BJ (cell line): ENCODE results near the gene AMACR. TPM values are rescaled to one million over a fixed set of nuclear protein-coding genes. Genes with fewer than 3 reads are reported as not detected.

Source experiments
- CTCF ChIA-PET: fragments of 350-600 bp; formaldehyde crosslinking; extraction: SDS; loops from one replicate; lab custom pipeline; 2021; ENCODE audit warnings: antibody characterized with exemption, inconsistent platforms; lab: Yijun Ruan, JAX
- POLR2A ChIA-PET: fragments of 300-600 bp; sonication (Branson Sonifier 250); formaldehyde crosslinking; extraction: SDS; loops from one replicate; lab custom pipeline; 2021; ENCODE audit warnings: antibody characterized with exemption; lab: Charles Lee
- DNase-seq: peaks from one replicate; pipeline ENCODE4 v3.0.0-alpha.2; 2011; ENCODE audit warnings: low read depth
- H3K27me3 ChIP-seq: 2 replicates; pipeline ENCODE4 v1.6.0; 2011; ENCODE audit warnings: low read length; ENCODE audit not compliant: control insufficient read depth, insufficient read depth
- H3K36me3 ChIP-seq: 2 replicates; pipeline ENCODE4 v1.5.1; 2011; ENCODE audit warnings: low read length; ENCODE audit not compliant: control insufficient read depth, insufficient read depth
- H3K4me3 ChIP-seq: 2 replicates; pipeline ENCODE4 v1.5.1; 2011; ENCODE audit warnings: low read depth, mild to moderate bottlenecking, control low read depth, low read length
- CTCF ChIP-seq: IDR thresholded peaks from 2 replicates; pipeline ENCODE4 v1.5.1; 2011; ENCODE audit warnings: low read depth, mild to moderate bottlenecking, control low read depth, inconsistent platforms, low read length, moderate library complexity; ENCODE audit not compliant: insufficient read depth
- polyA plus RNA-seq: library from polyadenylated mRNA; depleted of rRNA; stranded (reverse); fragments of >200 nt; gene quantifications from 2 replicates; pipeline ENCODE4 v1.2.3, GENCODE V29; 2011

The AMACR gene
- polyA plus RNA-seq, 1 experiment = 7.1 TPM

GRCh38 chr5:33973271-33973670 is 34.6 kb downstream of the AMACR start:
- CTCF ChIA-PET = no interaction called here

GRCh38 chr5:33969572-33970452 is 38.0 kb downstream of the AMACR start:
- CTCF ChIA-PET = interaction anchor here (0.7 to 6.6 kb wide), 36 partner anchors 8 to 546 kb away, joined by 3 to 83 read pairs (median 4); partner anchors contain the start of genes ADAMTS12, RXFP3 and TARS1
- no peaks in the 10 kb centered on the region for H3K36me3 ChIP-seq
- POLR2A ChIA-PET = interaction anchor here (1.0 kb wide), 1 partner anchor 529 kb away, joined by 4 read pairs; the partner anchor contains the start of gene TARS1
- peaks cover 4% of the 10 kb centered on the region; the same call in 1 of the 2 replicates for H3K27me3 ChIP-seq
- TF ChIP-seq CTCF = peak; percentile 84
- H3K4me3 ChIP-seq = no peak overlapping the region
- no peak for DNase-seq

More at GRCh38 chr5:33973271-33973670, 34.6 kb downstream of the AMACR start:
- Histone ChIP-seq H3K4me3 (no peak overlapping the region), H3K27me3 (peaks cover 4% of the 10 kb centered on the region), H3K36me3 (no peaks in the 10 kb centered on the region)
- POLR2A ChIA-PET = no interaction called here
- no peak for TF ChIP-seq CTCF
- no peak for DNase-seq

- ChIA-PET CTCF (interaction anchor here (0.6 to 6.6 kb wide), 15 partner anchors 7 to 539 kb away, joined by 3 to 83 read pairs (median 12); partner anchors contain the start of genes RXFP3 and TARS1), POLR2A (no interaction called here)
- no peak for DNase-seq
- Histone ChIP-seq H3K4me3 (no peak overlapping the region), H3K27me3 (peaks cover 2% of the 10 kb centered on the region; the same call in 1 of the 2 replicates), H3K36me3 (no peaks in the 10 kb centered on the region)
- TF ChIP-seq CTCF = no peak
Observed at GRCh38 chr5:33968211-33969005, 39.4 kb downstream of the AMACR start.

- Histone ChIP-seq H3K4me3 (no peak overlapping the region), H3K27me3 (no peaks in the 10 kb centered on the region), H3K36me3 (no peaks in the 10 kb centered on the region)
- ChIA-PET CTCF (interaction anchor here (1.6 to 6.6 kb wide), 2 partner anchors 31 to 532 kb away, joined by 3 to 83 read pairs; no protein-coding TSS in a partner anchor), POLR2A (no interaction called here)
- DNase-seq = no peak
- TF ChIP-seq CTCF = no peak
Observed at GRCh38 chr5:33966805-33967204, 41.0 kb downstream of the AMACR start.
